Epidermal melanocyte (primary cell): ENCODE measurements around the gene ZNF90.
"Not testable (repeated sequence)": the region's sequence is repeated elsewhere in the genome, so short reads cannot be mapped to it uniquely, and the experiment has no call there.

Experiments used
- DNase-seq: peaks from one replicate; pipeline ENCODE4 v3.0.0; 2011; ENCODE audit warnings: low spot score; ENCODE audit not compliant: insufficient read length

The ZNF90 gene

GRCh38 chr19:20077791-20078463, at the start of gene ZNF90:
ZNF90 (plus strand) TSS chr19:20078000; CDS start chr19:20078133, 133 bp downstream.
- DNase-seq: peak; percentile 44

- DNase-seq: no peak
Measured at GRCh38 chr19:20028611-20029010, 49.2 kb upstream of the ZNF90 start.

GRCh38 chr19:20035935-20036334, 41.9 kb upstream of the ZNF90 start:
- DNase-seq: no peak

GRCh38 chr19:20038358-20039202, 39.2 kb upstream of the ZNF90 start:
- no peak for DNase-seq

GRCh38 chr19:20039203-20039723, 38.5 kb upstream of the ZNF90 start, which contains the start of gene ZNF682:
ZNF682 (minus strand) TSS chr19:20039505; CDS start chr19:20039345, 160 bp downstream.
- peak; percentile 92 for DNase-seq

GRCh38 chr19:20044663-20045062, 33.1 kb upstream of the ZNF90 start:
- DNase-seq: no peak

- DNase-seq: not testable (repeated sequence)
Measured at GRCh38 chr19:20045742-20046141, 32.1 kb upstream of the ZNF90 start.

GRCh38 chr19:20051841-20052768, 25.7 kb upstream of the ZNF90 start:
- DNase-seq: peak; percentile 67

GRCh38 chr19:20058738-20059137, 19.1 kb upstream of the ZNF90 start:
- not testable (repeated sequence) for DNase-seq

GRCh38 chr19:20060282-20060681, 17.5 kb upstream of the ZNF90 start:
- DNase-seq: no peak

GRCh38 chr19:20066861-20067260, 10.9 kb upstream of the ZNF90 start:
- no peak for DNase-seq

- no peak for DNase-seq
Measured at GRCh38 chr19:20067943-20068342, 9.9 kb upstream of the ZNF90 start.

- not testable (repeated sequence) for DNase-seq
Measured at GRCh38 chr19:20068559-20068958, 9.2 kb upstream of the ZNF90 start.

- no peak for DNase-seq
Measured at GRCh38 chr19:20070691-20071090, 7.1 kb upstream of the ZNF90 start.

GRCh38 chr19:20072936-20073335, 4.9 kb upstream of the ZNF90 start:
- no peak for DNase-seq

- no peak for DNase-seq
Measured at GRCh38 chr19:20078581-20079031, 806 bp downstream of the ZNF90 start.

- no peak for DNase-seq
Measured at GRCh38 chr19:20079476-20079875, 1.7 kb downstream of the ZNF90 start.

- no peak for DNase-seq
Measured at GRCh38 chr19:20080656-20081055, 2.9 kb downstream of the ZNF90 start.

GRCh38 chr19:20082232-20082833, 4.5 kb downstream of the ZNF90 start:
- DNase-seq: not testable (repeated sequence)

GRCh38 chr19:20082876-20083275, 5.1 kb downstream of the ZNF90 start:
- not testable (repeated sequence) for DNase-seq

- no peak for DNase-seq
Measured at GRCh38 chr19:20102097-20102496, 24.3 kb downstream of the ZNF90 start.
